H1 (cell line): Measurements from ENCODE around the gene GINS2. TPM values are rescaled to one million over a fixed set of nuclear protein-coding genes. Genes with fewer than 3 reads are reported as not detected.

Experiments
- EP300 ChIP-seq, 2 experiments: IDR thresholded peaks; 1 replicate in 1 of 2; 2 replicates in 1 of 2; pipeline ENCODE4 v1.6.1; 2011 to 2012; ENCODE audit warnings: low read depth in 2 of 2, low read length in 2 of 2, mild to moderate bottlenecking in 2 of 2, borderline replicate concordance in 1 of 2, inconsistent platforms in 1 of 2, moderate library complexity in 1 of 2
- FOSL1 ChIP-seq: IDR thresholded peaks from 2 replicates; pipeline ENCODE4 v1.6.1; 2011; ENCODE audit warnings: mild to moderate bottlenecking, low read depth, low read length, moderate library complexity; ENCODE audit not compliant: insufficient read depth
- HDAC2 ChIP-seq, 2 experiments: fragments of 300-600 bp in 1 of 2; sonication (generic) in 1 of 2; IDR thresholded peaks; 2 replicates each; pipeline ENCODE4 v1.6.1; 2011 to 2012; ENCODE audit warnings: low read depth in 2 of 2, low read length in 2 of 2, mild to moderate bottlenecking in 2 of 2, moderate library complexity in 2 of 2, borderline replicate concordance in 1 of 2, inconsistent platforms in 1 of 2
- RBBP5 ChIP-seq: IDR thresholded peaks from 2 replicates; pipeline ENCODE4 v1.7.1; 2012; ENCODE audit warnings: low read depth, mild to moderate bottlenecking, inconsistent platforms, low read length, moderate library complexity, borderline replicate concordance
- SUZ12 ChIP-seq: fragments of 200-600 bp; sonication (generic); IDR thresholded peaks from 2 replicates; pipeline ENCODE4 v1.6.1; 2012; ENCODE audit warnings: mild to moderate bottlenecking, inconsistent platforms, low read length, moderate library complexity, mixed read lengths
- polyA plus RNA-seq, 7 experiments: library from polyadenylated mRNA; depleted of rRNA in 3 of 7; stranded (reverse) in 5 of 7; unstranded in 2 of 7; fragments of >200 nt in 5 of 7; fragments of 200-250 nt in 2 of 7; gene quantifications; 1 replicate in 5 of 7; 2 replicates in 1 of 7; 4 replicates in 1 of 7; pipeline versions ENCODE4 v1.2.1 to v1.2.3, GENCODE V29; 2011 to 2013; ENCODE audit warnings: missing spikeins in 2 of 7, mixed read lengths in 2 of 7
- total RNA-seq: library from RNA; stranded (reverse); fragmentation: NEBNext Ultra II Directional; extraction: Animal tissue kit (Norgen Biotek cat#: 25700); gene quantifications from 2 replicates; pipeline ENCODE4 v1.2.1, GENCODE V29; 2021
- TF ChIP-seq, protein P1 (sequence below), 3 experiments: IDR thresholded peaks; 1 replicate in 2 of 3; 2 replicates in 1 of 3; pipeline versions ENCODE4 v1.5.1 to v1.6.1; 2011; ENCODE audit warnings: low read length in 3 of 3, mild to moderate bottlenecking in 3 of 3, inconsistent platforms in 2 of 3, low read depth in 1 of 3, moderate library complexity in 1 of 3; ENCODE audit not compliant: insufficient read depth in 1 of 3; ENCODE audit errors: control extremely low read depth in 1 of 3

GINS2 gene
- total and polyA plus RNA-seq, 2 of the 8 experiments (the other 6 are each of a cell fraction or from before 2014, with no cell fraction given): 29.4 to 59.1 TPM

DNA sequence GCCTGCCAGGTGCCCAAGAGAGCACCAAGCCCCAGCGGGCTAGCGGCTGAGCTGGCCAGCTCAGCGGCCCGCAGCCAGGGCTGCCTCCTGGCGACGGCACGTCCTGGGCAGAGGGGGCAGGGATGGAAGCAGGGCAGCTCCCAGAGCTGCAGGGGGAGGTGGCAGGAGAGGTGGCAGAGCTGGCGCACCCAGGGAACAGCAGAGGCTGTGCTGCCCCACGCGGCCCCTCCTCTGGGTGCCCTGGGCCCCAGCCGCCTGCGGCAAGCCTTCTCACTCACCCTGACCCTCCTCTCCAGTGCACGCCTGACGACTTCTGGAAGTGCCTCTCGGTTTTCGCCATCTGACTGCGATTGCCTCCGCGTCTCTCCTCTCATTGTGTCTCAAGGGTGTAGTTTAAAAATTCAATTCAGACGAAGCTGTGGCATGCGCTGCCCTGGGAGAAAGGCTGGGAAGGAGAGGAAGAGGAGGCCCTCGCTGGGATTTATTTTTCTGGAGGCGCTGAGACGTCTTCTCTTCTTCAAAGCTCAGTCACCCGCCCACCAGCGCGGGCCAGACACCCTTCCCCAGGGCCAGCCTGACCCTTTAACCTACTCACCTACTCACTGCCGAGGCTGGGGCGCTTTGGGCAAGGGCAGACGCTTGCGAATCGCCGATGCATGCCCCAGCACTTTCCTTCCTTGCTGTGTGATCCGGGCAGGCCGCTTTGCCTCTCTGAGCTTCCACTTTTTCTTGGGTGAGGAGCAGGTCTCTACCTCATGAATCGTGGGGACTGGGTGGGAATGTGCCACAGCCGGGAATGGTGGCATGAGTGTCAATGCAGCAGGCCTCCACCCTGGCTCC lies 50.7 kb downstream of the GINS2 start (continued):
- TF ChIP-seq RBBP5: no peak
- TF ChIP-seq HDAC2 (IDR thresholded peaks at IDR 0.05; ENCODE audit: borderline replicate concordance in 1 of 2, low read depth in 2 of 2, low read length in 2 of 2): no peak
- no peak for TF ChIP-seq EP300 (IDR thresholded peaks at IDR 0.05; ENCODE audit: borderline replicate concordance in 1 of 2, low read depth in 2 of 2, low read length in 2 of 2)
- TF ChIP-seq FOSL1: no peak
- no peak for TF ChIP-seq SUZ12
- TF ChIP-seq, protein P1, sequence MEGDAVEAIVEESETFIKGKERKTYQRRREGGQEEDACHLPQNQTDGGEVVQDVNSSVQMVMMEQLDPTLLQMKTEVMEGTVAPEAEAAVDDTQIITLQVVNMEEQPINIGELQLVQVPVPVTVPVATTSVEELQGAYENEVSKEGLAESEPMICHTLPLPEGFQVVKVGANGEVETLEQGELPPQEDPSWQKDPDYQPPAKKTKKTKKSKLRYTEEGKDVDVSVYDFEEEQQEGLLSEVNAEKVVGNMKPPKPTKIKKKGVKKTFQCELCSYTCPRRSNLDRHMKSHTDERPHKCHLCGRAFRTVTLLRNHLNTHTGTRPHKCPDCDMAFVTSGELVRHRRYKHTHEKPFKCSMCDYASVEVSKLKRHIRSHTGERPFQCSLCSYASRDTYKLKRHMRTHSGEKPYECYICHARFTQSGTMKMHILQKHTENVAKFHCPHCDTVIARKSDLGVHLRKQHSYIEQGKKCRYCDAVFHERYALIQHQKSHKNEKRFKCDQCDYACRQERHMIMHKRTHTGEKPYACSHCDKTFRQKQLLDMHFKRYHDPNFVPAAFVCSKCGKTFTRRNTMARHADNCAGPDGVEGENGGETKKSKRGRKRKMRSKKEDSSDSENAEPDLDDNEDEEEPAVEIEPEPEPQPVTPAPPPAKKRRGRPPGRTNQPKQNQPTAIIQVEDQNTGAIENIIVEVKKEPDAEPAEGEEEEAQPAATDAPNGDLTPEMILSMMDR (IDR thresholded peaks at IDR 0.05; ENCODE audit: control extremely low read depth in 1 of 3, insufficient read depth in 1 of 3, low read depth in 1 of 3, low read length in 3 of 3): no peak
